ENCODE measurements around the gene TES.

GRCh38 chr7:116277070-116277469, 66.7 kb downstream of the TES start:
- TF ChIP-seq POLR2AphosphoS5 (IDR thresholded peaks at IDR 0.05; ENCODE audit: low read depth, low read length) (no peak), TAF1 (IDR thresholded peaks at IDR 0.05; ENCODE audit: borderline replicate concordance, insufficient read depth, low read length) (no peak), REST (IDR thresholded peaks at IDR 0.05; ENCODE audit: insufficient read depth in 1 of 2, low read depth in 2 of 2, low read length in 2 of 2) (no peak), SIN3A (IDR thresholded peaks at IDR 0.05; ENCODE audit: borderline replicate concordance, insufficient read depth, low read length) (no peak), FOXP2 (optimal IDR thresholded peaks at IDR 0.05; ENCODE audit: borderline replicate concordance, extremely low read depth, extremely low read length, insufficient read depth) (no peak)
